ENCODE measurements around the gene C10orf62.
"Not testable (repeated sequence)": the region's sequence is repeated elsewhere in the genome, so short reads cannot be mapped to it uniquely, and the experiment has no call there.

- TF ChIP-seq CTCF (IDR thresholded peaks at IDR 0.05; ENCODE audit: low read depth, low read length); EZH2phosphoT487 (IDR thresholded peaks at IDR 0.05; ENCODE audit: low read depth): not testable (repeated sequence)
Measured at GRCh38 chr10:97554336-97554735, 35.2 kb upstream of the C10orf62 start.
